K562 (cell line): ENCODE results near the gene PKLR. TPM values are rescaled to one million over a fixed set of nuclear protein-coding genes. Genes with fewer than 3 reads are reported as not detected.
A peak's percentile ranks its signal among the peaks of the same experiment; 100 is the strongest.

Source experiments
- CCNT2 ChIP-seq: IDR thresholded peaks from 2 replicates; pipeline ENCODE4 v1.6.1; 2011; ENCODE audit warnings: borderline replicate concordance, low read depth, mild to moderate bottlenecking, moderate library complexity, mixed read lengths, low read length; ENCODE audit not compliant: insufficient read length; ENCODE audit errors: extremely low read depth
- HOMEZ ChIP-seq: fragments of 250-450 bp; sonication (Bioruptor Pico); IDR thresholded peaks from 2 replicates; pipeline ENCODE4 v1.4.0; 2020; ENCODE audit warnings: mild to moderate bottlenecking, moderate library complexity
- KAT2B ChIP-seq: IDR thresholded peaks from one replicate; pipeline ENCODE4 v1.6.1; 2012; ENCODE audit warnings: low read depth, mild to moderate bottlenecking, control low read depth, inconsistent platforms, low read length, moderate library complexity
- MAZ ChIP-seq, 2 experiments: fragments of 450-650 bp in 1 of 2; sonication (generic) in 1 of 2; formaldehyde crosslinking; IDR thresholded peaks in 1 of 2; conservative IDR thresholded peaks in 1 of 2; 2 replicates each; pipeline versions ENCODE4 v1.4.0 to v1.5.0; 2020; ENCODE audit warnings: mild to moderate bottlenecking in 1 of 2, missing genetic modification reagents in 1 of 2
- POLR2G ChIP-seq: fragments of 200-400 bp; formaldehyde crosslinking; IDR thresholded peaks from 2 replicates; pipeline ENCODE4 v1.6.1; 2017; ENCODE audit warnings: low read depth, mild to moderate bottlenecking, antibody characterized with exemption, low read length, moderate library complexity
- POLR2H ChIP-seq: IDR thresholded peaks from 2 replicates; pipeline ENCODE4 v1.6.1; 2016; ENCODE audit warnings: missing genetic modification characterization, low read depth, mild to moderate bottlenecking, control low read depth, missing compliant biosample characterization, moderate library complexity
- REST ChIP-seq, 2 experiments: fragments of 450-650 bp; formaldehyde crosslinking in 1 of 2; IDR thresholded peaks; 2 replicates each; pipeline versions ENCODE4 v1.4.0 to v1.6.1; 2014 to 2020; ENCODE audit warnings: mild to moderate bottlenecking in 2 of 2, borderline replicate concordance in 1 of 2, low read depth in 1 of 2
- SREBF2 ChIP-seq: sonication (generic); formaldehyde crosslinking; IDR thresholded peaks from 2 replicates; pipeline ENCODE4 v1.4.0; 2020; ENCODE audit warnings: mild to moderate bottlenecking, missing genetic modification reagents
- TEAD4 ChIP-seq, 2 experiments: sonication (generic) in 1 of 2; formaldehyde crosslinking in 1 of 2; IDR thresholded peaks; 2 replicates each; pipeline versions ENCODE4 v1.6.1 to v1.8.0; 2012 to 2022; ENCODE audit warnings: borderline replicate concordance in 1 of 2, inconsistent platforms in 1 of 2, low read length in 1 of 2, mild to moderate bottlenecking in 1 of 2, missing genetic modification reagents in 1 of 2
- TSHZ1 ChIP-seq: fragments of 250-450 bp; sonication (Bioruptor Pico); IDR thresholded peaks from 2 replicates; pipeline ENCODE4 v1.4.0; 2020; ENCODE audit warnings: mild to moderate bottlenecking, moderate library complexity
- ZBTB17 ChIP-seq: fragments of 450-650 bp; formaldehyde crosslinking; IDR thresholded peaks from 2 replicates; pipeline ENCODE4 v1.4.0; 2020; ENCODE audit warnings: mild to moderate bottlenecking
- polyA plus RNA-seq, 8 experiments: library from polyadenylated mRNA; depleted of rRNA in 4 of 8; stranded (reverse) in 5 of 8; unstranded in 3 of 8; fragments of >200 nt; fragmentation: Nextera tagmentation in 2 of 8; fragmentation: Illumina TruSeq in 1 of 8; extraction: Ambion mirVana in 2 of 8; extraction: Trizol in 1 of 8; gene quantifications; 2 replicates each; pipeline versions ENCODE4 v1.2.1 to v1.2.3, GENCODE V29; 2011 to 2014; ENCODE audit warnings: inconsistent platforms in 1 of 8, missing spikeins in 1 of 8
- total RNA-seq, 7 experiments: library from RNA; depleted of rRNA in 6 of 7; stranded (reverse); fragments of >200 nt in 6 of 7; fragmentation: Illumina TruSeq in 2 of 7; extraction: Trizol in 2 of 7; gene quantifications; 2 replicates each; pipeline versions ENCODE4 v1.2.1 to v1.2.3, GENCODE V29; 2011 to 2021; ENCODE audit warnings: low replicate concordance in 1 of 7

PKLR gene
- total and polyA plus RNA-seq, 9 of the 15 experiments (the other 6 are each of a cell fraction or from before 2014, with no cell fraction given), result 10.7 to 78.4 (median 38.2) TPM

GRCh38 chr1:155320661-155321617 is 19.7 kb upstream of the PKLR start, which contains the start of gene RUSC1 (continued):
- TF ChIP-seq TSHZ1 (CRISPR knock-in tag), result no peak
- peak; percentile 40 to 60; a peak in 3 of 4 replicates for TF ChIP-seq MAZ (CRISPR knock-in tag; conservative IDR thresholded peaks at IDR 0.05 in 1 of 2, IDR thresholded peaks at IDR 0.05 in 1 of 2)
- TF ChIP-seq TEAD4 (IDR thresholded peaks at IDR 0.05; ENCODE audit: low read length), result no peak
- TF ChIP-seq TEAD4 (CRISPR knock-in tag; IDR thresholded peaks at IDR 0.05; ENCODE audit: borderline replicate concordance), result no peak
- TF ChIP-seq HOMEZ (CRISPR knock-in tag), result no peak
- TF ChIP-seq ZBTB17 (CRISPR knock-in tag), result no peak
- TF ChIP-seq SREBF2 (CRISPR knock-in tag), result no peak
- TF ChIP-seq POLR2H, result no peak
- TF ChIP-seq REST (IDR thresholded peaks at IDR 0.05; ENCODE audit: borderline replicate concordance), result no peak
- TF ChIP-seq REST (CRISPR knock-in tag; IDR thresholded peaks at IDR 0.05; ENCODE audit: low read depth), result no peak
- peak; percentile 82 for TF ChIP-seq POLR2G
- no peak for TF ChIP-seq KAT2B
- TF ChIP-seq CCNT2, result peak; percentile 70
